ENCODE results near the gene BAG5.

Gene BAG5

GRCh38 chr14:103546652-103547454 is 15.6 kb downstream of the BAG5 start:
- DNase-seq (ENCODE audit: low read depth in 2 of 2), result peak; percentile 66 to 72

- DNase-seq (ENCODE audit: low read depth in 2 of 2), result no peak
Observed at GRCh38 chr14:103545915-103546651, 16.4 kb downstream of the BAG5 start.

GRCh38 chr14:103545219-103545914 is 17.1 kb downstream of the BAG5 start:
- DNase-seq (ENCODE audit: low read depth in 2 of 2), result no peak

- no peak for DNase-seq (ENCODE audit: low read depth in 2 of 2)
Observed at GRCh38 chr14:103544388-103545218, 17.9 kb downstream of the BAG5 start.

- no peak for DNase-seq (ENCODE audit: low read depth in 2 of 2)
Observed at GRCh38 chr14:103543721-103544387, 18.6 kb downstream of the BAG5 start.

GRCh38 chr14:103543140-103543539 is 19.3 kb downstream of the BAG5 start:
- DNase-seq (ENCODE audit: low read depth in 2 of 2), result no peak

GRCh38 chr14:103542605-103543088 is 19.8 kb downstream of the BAG5 start:
- no peak for DNase-seq (ENCODE audit: low read depth in 2 of 2)

- DNase-seq (ENCODE audit: low read depth in 2 of 2), result no peak
Observed at GRCh38 chr14:103541709-103542604, 20.5 kb downstream of the BAG5 start.

- DNase-seq (ENCODE audit: low read depth in 2 of 2), result no peak
Observed at GRCh38 chr14:103540821-103541708, 21.4 kb downstream of the BAG5 start.

- DNase-seq (ENCODE audit: low read depth in 2 of 2), result no peak
Observed at GRCh38 chr14:103539056-103539825, 23.2 kb downstream of the BAG5 start.

GRCh38 chr14:103538291-103539055 is 24.0 kb downstream of the BAG5 start:
- DNase-seq (ENCODE audit: low read depth in 2 of 2), result no peak

GRCh38 chr14:103537175-103537990 is 25.1 kb downstream of the BAG5 start:
- no peak for DNase-seq (ENCODE audit: low read depth in 2 of 2)

- no peak for DNase-seq (ENCODE audit: low read depth in 2 of 2)
Observed at GRCh38 chr14:103536693-103537092, 25.8 kb downstream of the BAG5 start.

GRCh38 chr14:103535891-103536565 is 26.4 kb downstream of the BAG5 start:
- no peak for DNase-seq (ENCODE audit: low read depth in 2 of 2)

- DNase-seq (ENCODE audit: low read depth in 2 of 2), result no peak
Observed at GRCh38 chr14:103535081-103535890, 27.2 kb downstream of the BAG5 start.

Measured in stimulated activated CD4-positive, alpha-beta T cell treated with anti-CD3 and anti-CD28 coated beads, Interleukin-1b, Interleukin-23, amount 100 ng/mL, for 4 hours (primary cell).